Astrocyte (in vitro differentiated cells and primary cell): ENCODE data around the gene OR2AT4. TPM values are rescaled to one million over a fixed set of nuclear protein-coding genes. Genes with fewer than 3 reads are reported as not detected.

Experiments used
- DNase-seq: peaks from one replicate; pipeline ENCODE4 v3.0.0-alpha.2; 2010; ENCODE audit warnings: low read depth
- FAIRE-seq: peaks from 2 replicates; lab custom pipeline; 2011; peaks lifted over from hg19 to GRCh38; lab: Jason Lieb, UNC
- H2AFZ ChIP-seq: 2 replicates; pipeline ENCODE4 v1.6.0; 2012; ENCODE audit warnings: low read depth, low read length, inconsistent platforms
- H3K27ac ChIP-seq: 2 replicates; pipeline ENCODE4 v1.5.1; 2011; ENCODE audit warnings: low read depth, low read length, inconsistent platforms
- H3K27me3 ChIP-seq: 2 replicates; pipeline ENCODE4 v1.6.0; 2011; ENCODE audit warnings: low read length, inconsistent platforms; ENCODE audit not compliant: insufficient read depth
- H3K36me3 ChIP-seq: 2 replicates; pipeline ENCODE4 v1.5.1; 2011; ENCODE audit warnings: low read length, inconsistent platforms; ENCODE audit not compliant: insufficient read depth
- H3K4me1 ChIP-seq: 2 replicates; pipeline ENCODE4 v1.5.1; 2011; ENCODE audit warnings: low read length, inconsistent platforms; ENCODE audit not compliant: insufficient read depth
- H3K4me2 ChIP-seq: 2 replicates; pipeline ENCODE4 v1.6.0; 2012; ENCODE audit warnings: low read length, inconsistent platforms
- H3K4me3 ChIP-seq: 2 replicates; pipeline ENCODE4 v1.5.1; 2011; ENCODE audit warnings: low read depth, mild to moderate bottlenecking, low read length, inconsistent platforms; ENCODE audit not compliant: insufficient read depth
- H3K79me2 ChIP-seq: 2 replicates; pipeline ENCODE4 v1.6.0; 2012; ENCODE audit warnings: mild to moderate bottlenecking, low read length, inconsistent platforms; ENCODE audit not compliant: insufficient read depth
- H3K9ac ChIP-seq: 2 replicates; pipeline ENCODE4 v1.6.0; 2012; ENCODE audit warnings: mild to moderate bottlenecking, low read length, inconsistent platforms
- H3K9me3 ChIP-seq: 2 replicates; pipeline ENCODE4 v1.5.1; 2012; ENCODE audit warnings: low read depth, mild to moderate bottlenecking, low read length, inconsistent platforms; ENCODE audit not compliant: insufficient read depth
- H4K20me1 ChIP-seq: 2 replicates; pipeline ENCODE4 v1.6.0; 2012; ENCODE audit warnings: low read length, inconsistent platforms; ENCODE audit not compliant: insufficient read depth
- H3K27ac Mint-ChIP-seq: one replicate; pipeline ENCODE4 v1.8.0; 2021; ENCODE audit warnings: mild to moderate bottlenecking, mixed read lengths; ENCODE audit not compliant: unreplicated experiment
- H3K27me3 Mint-ChIP-seq: one replicate; pipeline ENCODE4 v1.8.0; 2021; ENCODE audit warnings: low read depth, mixed read lengths; ENCODE audit not compliant: unreplicated experiment
- H3K36me3 Mint-ChIP-seq: one replicate; pipeline ENCODE4 v1.8.0; 2021; ENCODE audit warnings: low read depth, mixed read lengths; ENCODE audit not compliant: unreplicated experiment
- H3K4me1 Mint-ChIP-seq: one replicate; pipeline ENCODE4 v1.8.0; 2021; ENCODE audit warnings: low read depth, mixed read lengths; ENCODE audit not compliant: unreplicated experiment
- H3K4me3 Mint-ChIP-seq: one replicate; pipeline ENCODE4 v1.8.0; 2021; ENCODE audit warnings: mild to moderate bottlenecking, moderate library complexity, mixed read lengths; ENCODE audit not compliant: unreplicated experiment
- H3K9me3 Mint-ChIP-seq: one replicate; pipeline ENCODE4 v1.8.0; 2021; ENCODE audit warnings: mild to moderate bottlenecking, mixed read lengths; ENCODE audit not compliant: unreplicated experiment
- CTCF ChIP-seq: IDR thresholded peaks from 2 replicates; pipeline ENCODE4 v1.5.1; 2011; ENCODE audit warnings: low read depth, mild to moderate bottlenecking, inconsistent platforms, low read length, moderate library complexity; ENCODE audit not compliant: insufficient read depth
- EZH2 ChIP-seq: IDR thresholded peaks from 2 replicates; pipeline ENCODE4 v1.6.1; 2012; ENCODE audit warnings: mild to moderate bottlenecking, low read length, inconsistent platforms; ENCODE audit not compliant: insufficient read depth
- total RNA-seq: library from RNA; stranded (reverse); gene quantifications from 2 replicates; pipeline ENCODE4 v1.2.1, GENCODE V29; 2021

OR2AT4 gene
- total RNA-seq, 1 donor from 2014 or later: not detected

GRCh38 chr11:75084883-75085282 is 11.8 kb downstream of the OR2AT4 start:
- Mint-ChIP-seq H3K27ac (no peak overlapping the region), H3K4me3 (no peak overlapping the region), H3K36me3 (no peaks in the 10 kb centered on the region), H3K4me1 (peaks cover 7% of the 10 kb centered on the region), H3K27me3 (no peaks in the 10 kb centered on the region), H3K9me3 (peaks cover 6% of the 10 kb centered on the region)
- no peaks in the 10 kb centered on the region for H3K36me3 ChIP-seq
- no peaks in the 10 kb centered on the region for H3K9me3 ChIP-seq
- H3K27ac ChIP-seq: no peak overlapping the region
- no peak overlapping the region for H3K4me3 ChIP-seq
- H3K9ac ChIP-seq: no peak overlapping the region
- no peak for FAIRE-seq
- no peak overlapping the region for H3K4me2 ChIP-seq
- no peak for TF ChIP-seq CTCF
- no peak for TF ChIP-seq EZH2
- DNase-seq: no peak
- no peaks in the 10 kb centered on the region for H3K79me2 ChIP-seq
- peaks cover 12% of the 10 kb centered on the region for H3K27me3 ChIP-seq
- H3K4me1 ChIP-seq: no peaks in the 10 kb centered on the region
- no peaks in the 10 kb centered on the region for H4K20me1 ChIP-seq
- H2AFZ ChIP-seq: no peak overlapping the region

- no peaks in the 10 kb centered on the region for H3K79me2 ChIP-seq
- H3K27me3 ChIP-seq: peaks cover 12% of the 10 kb centered on the region
- no peak overlapping the region for H3K9ac ChIP-seq
- TF ChIP-seq CTCF (no peak), EZH2 (no peak)
- no peaks in the 10 kb centered on the region for H3K4me1 ChIP-seq
- Mint-ChIP-seq H3K9me3 (no peaks in the 10 kb centered on the region), H3K27ac (no peak overlapping the region), H3K27me3 (no peaks in the 10 kb centered on the region), H3K4me1 (peaks cover 7% of the 10 kb centered on the region), H3K4me3 (no peak overlapping the region), H3K36me3 (no peaks in the 10 kb centered on the region)
- no peak overlapping the region for H2AFZ ChIP-seq
- no peak overlapping the region for H3K4me2 ChIP-seq
- H3K9me3 ChIP-seq: no peaks in the 10 kb centered on the region
- DNase-seq (no peak), FAIRE-seq (no peak)
- H4K20me1 ChIP-seq: no peaks in the 10 kb centered on the region
- H3K27ac ChIP-seq: no peak overlapping the region
- no peak overlapping the region for H3K4me3 ChIP-seq
- H3K36me3 ChIP-seq: no peaks in the 10 kb centered on the region
Measured at GRCh38 chr11:75083217-75083605, 13.5 kb downstream of the OR2AT4 start.

GRCh38 chr11:75082601-75083216 is 14.0 kb downstream of the OR2AT4 start:
- Mint-ChIP-seq H3K9me3 (no peaks in the 10 kb centered on the region), H3K4me3 (no peak overlapping the region), H3K27ac (no peak overlapping the region), H3K4me1 (peaks cover 7% of the 10 kb centered on the region), H3K27me3 (no peaks in the 10 kb centered on the region), H3K36me3 (no peaks in the 10 kb centered on the region)
- H3K27ac ChIP-seq: no peak overlapping the region
- no peaks in the 10 kb centered on the region for H4K20me1 ChIP-seq
- FAIRE-seq (no peak), DNase-seq (no peak)
- no peak overlapping the region for H2AFZ ChIP-seq
- H3K4me2 ChIP-seq: no peak overlapping the region
- H3K79me2 ChIP-seq: no peaks in the 10 kb centered on the region
- TF ChIP-seq EZH2 (no peak), CTCF (no peak)
- H3K4me1 ChIP-seq: no peaks in the 10 kb centered on the region
- peaks cover 12% of the 10 kb centered on the region for H3K27me3 ChIP-seq
- no peaks in the 10 kb centered on the region for H3K9me3 ChIP-seq
- no peaks in the 10 kb centered on the region for H3K36me3 ChIP-seq
- H3K9ac ChIP-seq: no peak overlapping the region
- H3K4me3 ChIP-seq: no peak overlapping the region
